Esophagus muscularis mucosa (tissue), 4 donors: ENCODE measurements around the gene CAPN14.

ENCODE experiments used
- CTCF ChIP-seq, 3 experiments: fragments of 200-600 bp in 2 of 3; fragments of 450-650 bp in 1 of 3; sonication (generic) in 2 of 3; IDR thresholded peaks; one replicate each; pipeline ENCODE4 v1.5.1; 2017 to 2019; ENCODE audit warnings: antibody characterized with exemption in 3 of 3, mild to moderate bottlenecking in 2 of 3, moderate library complexity in 1 of 3
- EP300 ChIP-seq: sonication (generic); formaldehyde crosslinking; IDR thresholded peaks from one replicate; pipeline ENCODE4 v1.6.1; 2017; ENCODE audit warnings: antibody characterized with exemption
- POLR2A ChIP-seq: fragments of 450-650 bp; IDR thresholded peaks from one replicate; pipeline ENCODE4 v1.6.1; 2017; ENCODE audit warnings: antibody characterized with exemption, moderate library complexity, mild to moderate bottlenecking, low read depth
- POLR2AphosphoS5 ChIP-seq, 2 donors: sonication (generic); formaldehyde crosslinking; IDR thresholded peaks; one replicate each; pipeline ENCODE4 v1.6.1; 2017; ENCODE audit warnings: antibody characterized with exemption in 2 of 2

GRCh38 chr2:31124904-31125303 is 92.4 kb downstream of the CAPN14 start:
- TF ChIP-seq CTCF (IDR thresholded peaks at IDR 0.05), result no peak
- TF ChIP-seq EP300, result no peak
- no peak for TF ChIP-seq POLR2A
- TF ChIP-seq POLR2AphosphoS5 (IDR thresholded peaks at IDR 0.05), result no peak
